ENCODE data around the gene SHISA8. TPM values are rescaled to one million over a fixed set of nuclear protein-coding genes. Genes with fewer than 3 reads are reported as not detected.

SHISA8 gene
- total RNA-seq, 1 donor from 2014 or later: not detected

DNA sequence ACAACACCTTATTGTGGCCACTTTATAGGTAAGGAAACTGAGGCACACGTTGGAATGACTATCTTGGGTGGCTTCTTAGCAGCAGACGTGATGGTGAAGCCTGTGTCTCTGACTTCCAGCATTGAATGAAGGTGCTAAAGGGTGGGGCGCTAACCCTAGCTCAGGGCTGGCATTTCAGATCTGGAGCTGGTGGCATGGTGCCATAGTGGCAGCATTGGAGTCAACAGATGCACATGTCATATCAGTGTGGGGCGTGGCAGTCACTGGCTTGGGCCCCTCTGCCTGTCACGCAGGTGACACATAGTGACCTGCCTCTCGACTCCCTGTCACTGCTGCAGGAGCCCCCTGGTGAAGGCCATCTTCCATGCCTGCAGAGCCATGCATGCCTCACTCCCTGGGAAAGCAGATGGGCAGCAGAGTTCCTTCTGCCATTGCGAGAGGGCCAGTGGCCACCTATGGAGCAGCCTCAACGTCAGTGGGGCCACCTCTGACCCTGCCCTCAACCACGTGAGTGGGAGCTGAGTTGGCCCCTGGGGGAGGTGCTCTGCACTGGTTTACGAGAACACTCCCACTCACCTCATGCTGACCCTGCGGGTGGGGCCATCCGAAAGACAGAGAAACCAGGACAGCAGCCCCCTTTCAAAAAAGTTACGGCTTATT, 14.8 kb downstream of the SHISA8 start:
- no peaks in the 10 kb centered on the region for H3K9me3 Mint-ChIP-seq
- no peak overlapping the region for H3K4me3 Mint-ChIP-seq
- TF ChIP-seq, protein P1, sequence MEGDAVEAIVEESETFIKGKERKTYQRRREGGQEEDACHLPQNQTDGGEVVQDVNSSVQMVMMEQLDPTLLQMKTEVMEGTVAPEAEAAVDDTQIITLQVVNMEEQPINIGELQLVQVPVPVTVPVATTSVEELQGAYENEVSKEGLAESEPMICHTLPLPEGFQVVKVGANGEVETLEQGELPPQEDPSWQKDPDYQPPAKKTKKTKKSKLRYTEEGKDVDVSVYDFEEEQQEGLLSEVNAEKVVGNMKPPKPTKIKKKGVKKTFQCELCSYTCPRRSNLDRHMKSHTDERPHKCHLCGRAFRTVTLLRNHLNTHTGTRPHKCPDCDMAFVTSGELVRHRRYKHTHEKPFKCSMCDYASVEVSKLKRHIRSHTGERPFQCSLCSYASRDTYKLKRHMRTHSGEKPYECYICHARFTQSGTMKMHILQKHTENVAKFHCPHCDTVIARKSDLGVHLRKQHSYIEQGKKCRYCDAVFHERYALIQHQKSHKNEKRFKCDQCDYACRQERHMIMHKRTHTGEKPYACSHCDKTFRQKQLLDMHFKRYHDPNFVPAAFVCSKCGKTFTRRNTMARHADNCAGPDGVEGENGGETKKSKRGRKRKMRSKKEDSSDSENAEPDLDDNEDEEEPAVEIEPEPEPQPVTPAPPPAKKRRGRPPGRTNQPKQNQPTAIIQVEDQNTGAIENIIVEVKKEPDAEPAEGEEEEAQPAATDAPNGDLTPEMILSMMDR (IDR thresholded peaks at IDR 0.05; ENCODE audit: unreplicated experiment): no peak
- no peaks in the 10 kb centered on the region for H3K4me1 Mint-ChIP-seq
- no peaks in the 10 kb centered on the region for H3K27me3 Mint-ChIP-seq (ENCODE audit: low read depth)
- no peak for DNase-seq (ENCODE audit: low spot score in 2 of 2, unreplicated experiment in 2 of 2)
- no peak overlapping the region for H3K27ac Mint-ChIP-seq
- peaks cover 23% of the 10 kb centered on the region for H3K36me3 Mint-ChIP-seq

DNA sequence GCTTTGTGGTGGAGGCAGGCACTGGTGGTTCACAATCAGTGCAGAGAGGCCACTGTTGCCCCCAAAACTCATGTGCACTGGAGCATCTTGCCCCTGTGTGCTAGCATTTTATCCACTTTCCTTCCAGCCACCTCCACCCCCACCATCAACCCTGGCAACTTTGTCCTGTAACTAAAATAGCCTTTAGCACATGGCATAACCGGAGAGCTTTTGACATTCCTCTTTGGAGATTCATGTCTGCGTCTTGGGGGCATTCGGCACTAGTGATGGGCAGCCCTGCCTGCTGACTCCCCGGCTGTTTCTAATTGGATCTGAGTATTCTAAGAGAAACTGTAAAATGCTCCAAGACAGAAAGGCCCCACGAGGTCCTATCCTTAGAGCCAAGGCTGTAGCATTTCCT, 15.8 kb downstream of the SHISA8 start:
- Mint-ChIP-seq H3K9me3 (no peaks in the 10 kb centered on the region), H3K27ac (no peak overlapping the region), H3K4me1 (no peaks in the 10 kb centered on the region), H3K27me3 (ENCODE audit: low read depth) (no peaks in the 10 kb centered on the region), H3K4me3 (no peak overlapping the region), H3K36me3 (peaks cover 22% of the 10 kb centered on the region)
- no peak for DNase-seq (ENCODE audit: low spot score in 2 of 2, unreplicated experiment in 2 of 2)
- TF ChIP-seq, protein P1 (IDR thresholded peaks at IDR 0.05; ENCODE audit: unreplicated experiment): no peak

GRCh38 chr22:41898645-41899044, 16.2 kb downstream of the SHISA8 start:
- H3K4me1 Mint-ChIP-seq: no peaks in the 10 kb centered on the region

DNA sequence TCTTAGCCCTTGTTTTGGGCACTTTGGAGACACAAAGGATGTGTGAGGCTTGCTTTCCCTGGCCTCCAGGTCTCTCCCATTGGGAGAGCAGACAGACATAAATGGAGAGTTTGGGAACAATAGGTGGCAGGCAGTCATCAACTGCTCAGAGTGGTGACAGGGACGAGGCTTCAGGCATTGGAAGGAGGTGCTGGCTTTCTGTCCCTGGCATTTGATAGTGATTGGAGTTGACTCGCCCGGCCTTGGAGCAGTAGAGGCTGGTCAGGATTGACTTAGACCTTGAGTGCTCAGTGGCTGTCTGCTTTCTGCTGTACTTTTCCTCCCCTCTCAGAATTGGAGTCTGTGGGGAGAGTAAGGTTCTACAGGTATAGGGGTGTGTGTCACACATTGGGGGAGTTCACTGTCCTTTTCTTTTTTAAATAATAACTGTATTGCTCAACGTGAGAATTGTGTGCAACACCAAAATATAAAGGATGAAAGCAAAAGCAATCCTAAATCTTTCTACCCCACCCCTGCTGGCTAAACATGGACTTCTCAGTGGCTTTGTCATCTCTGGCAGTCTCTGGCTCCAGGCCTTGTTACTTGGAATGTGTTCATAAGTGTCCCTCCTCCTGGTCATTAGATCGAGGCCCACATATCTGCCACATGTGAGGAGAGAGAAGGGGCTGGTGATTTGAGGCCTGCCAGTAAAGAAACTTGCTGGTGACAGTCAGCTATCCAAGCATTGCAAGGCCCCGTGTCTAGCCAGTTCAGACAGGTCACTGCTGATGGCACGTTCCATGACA, 21.1 kb downstream of the SHISA8 start:
- no peaks in the 10 kb centered on the region for H3K4me1 Mint-ChIP-seq
- no peaks in the 10 kb centered on the region for H3K9me3 Mint-ChIP-seq
- DNase-seq (ENCODE audit: low spot score in 2 of 2, unreplicated experiment in 2 of 2): no peak
- H3K27me3 Mint-ChIP-seq (ENCODE audit: low read depth): no peaks in the 10 kb centered on the region
- H3K27ac Mint-ChIP-seq: no peak overlapping the region
- H3K4me3 Mint-ChIP-seq: no peak overlapping the region
- TF ChIP-seq, protein P1 (IDR thresholded peaks at IDR 0.05; ENCODE audit: unreplicated experiment): no peak
- H3K36me3 Mint-ChIP-seq: peaks cover 28% of the 10 kb centered on the region

More at GRCh38 chr22:41898645-41899044, 16.2 kb downstream of the SHISA8 start:
- DNase-seq (ENCODE audit: low spot score in 2 of 2, unreplicated experiment in 2 of 2): no peak
- Mint-ChIP-seq H3K27ac (no peak overlapping the region), H3K4me3 (no peak overlapping the region), H3K9me3 (no peaks in the 10 kb centered on the region), H3K27me3 (ENCODE audit: low read depth) (no peaks in the 10 kb centered on the region), H3K36me3 (peaks cover 19% of the 10 kb centered on the region)
- TF ChIP-seq, protein P1 (IDR thresholded peaks at IDR 0.05; ENCODE audit: unreplicated experiment): no peak

DNA sequence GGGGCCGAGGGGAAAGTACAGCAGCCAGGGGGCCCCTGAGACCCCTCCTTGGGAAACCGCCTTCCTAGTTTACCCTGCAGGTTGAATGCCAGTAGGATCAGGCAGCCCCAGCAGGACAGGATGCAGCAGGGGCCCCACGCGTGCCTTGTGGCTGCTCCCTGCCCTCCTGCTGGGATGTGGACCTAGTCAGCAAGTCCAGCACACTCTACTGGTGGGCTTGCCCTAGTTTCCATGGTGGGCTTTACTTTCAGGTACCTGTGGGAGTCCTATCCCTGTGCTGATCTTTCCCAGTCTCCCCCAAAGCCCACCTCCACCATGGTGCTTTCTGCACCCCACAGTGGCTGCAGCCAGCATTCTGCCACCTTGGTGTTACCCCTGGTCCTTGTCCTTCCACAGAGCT, 22.2 kb downstream of the SHISA8 start:
- Mint-ChIP-seq H3K4me3 (no peak overlapping the region), H3K36me3 (peaks cover 33% of the 10 kb centered on the region)

More for the DNA sequence above, 22.2 kb downstream of the SHISA8 start:
- TF ChIP-seq, protein P1 (IDR thresholded peaks at IDR 0.05; ENCODE audit: unreplicated experiment): no peak
- Mint-ChIP-seq H3K9me3 (no peaks in the 10 kb centered on the region), H3K27me3 (ENCODE audit: low read depth) (no peaks in the 10 kb centered on the region), H3K27ac (no peak overlapping the region), H3K4me1 (no peaks in the 10 kb centered on the region)
- no peak for DNase-seq (ENCODE audit: low spot score in 2 of 2, unreplicated experiment in 2 of 2)
